HepG2 (cell line): ENCODE measurements around the gene ZSWIM5. TPM values are rescaled to one million over a fixed set of nuclear protein-coding genes. Genes with fewer than 3 reads are reported as not detected.
A peak's percentile ranks its signal among the peaks of the same experiment; 100 is the strongest.

Source experiments
- BCL6 ChIP-seq: IDR thresholded peaks from 2 replicates; pipeline ENCODE4 v1.6.1; 2016; ENCODE audit warnings: missing genetic modification reagents, missing compliant biosample characterization
- CBFB ChIP-seq: sonication (generic); formaldehyde crosslinking; IDR thresholded peaks from 2 replicates; pipeline ENCODE4 v1.4.0; 2020; ENCODE audit warnings: missing genetic modification reagents
- GATAD2A ChIP-seq: IDR thresholded peaks from 2 replicates; pipeline ENCODE4 v1.6.1; 2016
- HIC2 ChIP-seq: sonication (generic); formaldehyde crosslinking; IDR thresholded peaks from 2 replicates; pipeline ENCODE4 v1.9.0; 2022; ENCODE audit warnings: low read depth, missing genetic modification reagents
- HMG20A ChIP-seq: IDR thresholded peaks from 2 replicates; pipeline ENCODE4 v1.6.1; 2016; ENCODE audit warnings: borderline replicate concordance
- HNF4G ChIP-seq, 2 experiments: sonication (generic) in 1 of 2; formaldehyde crosslinking in 1 of 2; IDR thresholded peaks; 2 replicates each; pipeline versions ENCODE4 v1.4.0 to v1.6.1; 2011 to 2020; ENCODE audit warnings: borderline replicate concordance in 2 of 2, low read depth in 2 of 2, mild to moderate bottlenecking in 2 of 2, low read length in 1 of 2, missing genetic modification reagents in 1 of 2, moderate library complexity in 1 of 2
- NCOA2 ChIP-seq: sonication (generic); formaldehyde crosslinking; IDR thresholded peaks from 2 replicates; pipeline ENCODE4 v1.8.0; 2022; ENCODE audit warnings: inconsistent platforms
- RBAK ChIP-seq: sonication (generic); formaldehyde crosslinking; IDR thresholded peaks from 2 replicates; pipeline ENCODE4 v1.5.1; 2020; ENCODE audit warnings: mild to moderate bottlenecking, missing genetic modification reagents
- RBM22 ChIP-seq: fragments of 200-400 bp; formaldehyde crosslinking; optimal IDR thresholded peaks from 2 replicates; pipeline ENCODE3; 2017; ENCODE audit warnings: mild to moderate bottlenecking, low read length, moderate library complexity
- REPIN1 ChIP-seq: sonication (generic); formaldehyde crosslinking; IDR thresholded peaks from 2 replicates; pipeline ENCODE4 v1.8.0; 2022; ENCODE audit warnings: missing genetic modification reagents, low read depth, mild to moderate bottlenecking, borderline replicate concordance
- SIX4 ChIP-seq: sonication (generic); formaldehyde crosslinking; IDR thresholded peaks from 2 replicates; pipeline ENCODE4 v1.4.0; 2020; ENCODE audit warnings: missing genetic modification reagents
- TARDBP ChIP-seq: sonication (generic); formaldehyde crosslinking; IDR thresholded peaks from 2 replicates; pipeline ENCODE4 v1.8.0; 2022; ENCODE audit warnings: mild to moderate bottlenecking, missing genetic modification reagents
- THAP11 ChIP-seq: IDR thresholded peaks from 2 replicates; pipeline ENCODE4 v1.6.1; 2016; ENCODE audit warnings: missing biosample characterization, missing genetic modification reagents
- TRAFD1 ChIP-seq: sonication (generic); formaldehyde crosslinking; IDR thresholded peaks from 2 replicates; pipeline ENCODE4 v1.5.1; 2020; ENCODE audit warnings: missing genetic modification reagents, mild to moderate bottlenecking, borderline replicate concordance
- ZMAT3 ChIP-seq: sonication (generic); formaldehyde crosslinking; conservative IDR thresholded peaks from 2 replicates; pipeline ENCODE4 v1.7.0; 2021; ENCODE audit warnings: missing genetic modification reagents
- ZNF232 ChIP-seq: sonication (generic); formaldehyde crosslinking; IDR thresholded peaks from 2 replicates; pipeline ENCODE4 v1.4.0; 2020; ENCODE audit warnings: missing genetic modification reagents, borderline replicate concordance
- ZNF335 ChIP-seq: sonication (generic); formaldehyde crosslinking; IDR thresholded peaks from 2 replicates; pipeline ENCODE4 v1.4.0; 2020; ENCODE audit warnings: missing genetic modification reagents
- ZNF34 ChIP-seq: sonication (generic); formaldehyde crosslinking; IDR thresholded peaks from 2 replicates; pipeline ENCODE4 v1.4.0; 2020; ENCODE audit warnings: mild to moderate bottlenecking, missing genetic modification reagents, borderline replicate concordance
- ZNF710 ChIP-seq: sonication (generic); formaldehyde crosslinking; IDR thresholded peaks from 2 replicates; pipeline ENCODE4 v1.5.0; 2020; ENCODE audit warnings: mild to moderate bottlenecking, missing genetic modification reagents, borderline replicate concordance
- polyA plus RNA-seq, 8 experiments: library from polyadenylated mRNA; depleted of rRNA in 3 of 8; stranded (reverse) in 7 of 8; unstranded in 1 of 8; fragments of >200 nt; fragmentation: Illumina TruSeq in 4 of 8; extraction: Trizol in 4 of 8; gene quantifications; 2 replicates each; pipeline versions ENCODE4 v1.2.1 to v1.2.3, GENCODE V29; 2011 to 2016; ENCODE audit warnings: low read depth in 4 of 8, missing spikeins in 1 of 8, mixed read lengths in 1 of 8; ENCODE audit not compliant: insufficient read depth in 1 of 8
- total RNA-seq, 5 experiments: library from RNA; depleted of rRNA; stranded (reverse); fragments of >200 nt; fragmentation: Illumina TruSeq; extraction: Trizol; gene quantifications; 2 replicates each; pipeline ENCODE4 v1.2.3, GENCODE V29; 2016; ENCODE audit warnings: low read depth in 1 of 5
- TF ChIP-seq, protein P1 (sequence below): IDR thresholded peaks from 2 replicates; pipeline ENCODE4 v1.6.1; 2016; ENCODE audit warnings: missing biosample characterization, missing genetic modification reagents, low read depth

ZSWIM5 gene
- total and polyA plus RNA-seq, 2 of the 13 experiments (the other 11 are each of a cell fraction or from before 2014, with no cell fraction given) = 11.0 to 20.6 TPM

- TF ChIP-seq HIC2 (CRISPR knock-in tag) (no peak), CBFB (CRISPR knock-in tag) (peak; percentile 58; the same call in 1 of the 2 replicates), HNF4G (IDR thresholded peaks at IDR 0.05; ENCODE audit: borderline replicate concordance, low read depth, low read length) (peak; percentile 25; the same call in 1 of the 2 replicates), HNF4G (CRISPR knock-in tag; IDR thresholded peaks at IDR 0.05; ENCODE audit: borderline replicate concordance, low read depth) (no peak), THAP11 (CRISPR knock-in tag) (peak; percentile 92), HMG20A (CRISPR knock-in tag) (no peak), ZNF34 (CRISPR knock-in tag) (no peak), NCOA2 (CRISPR knock-in tag) (peak; percentile 36; the same call in 1 of the 2 replicates), TARDBP (CRISPR knock-in tag) (peak; percentile 79; the same call in 1 of the 2 replicates), ZNF232 (CRISPR knock-in tag) (peak; percentile 84; the same call in 1 of the 2 replicates), ZNF335 (peak; percentile 99), RBM22 (peak; percentile 87), ZMAT3 (no peak; the same call in none of the 2 replicates), ZNF710 (CRISPR knock-in tag) (no peak), SIX4 (0 out of 2 replicates have a peak, but pooled peaks have one; percentile 41), REPIN1 (CRISPR knock-in tag) (peak; percentile 50; the same call in 1 of the 2 replicates), GATAD2A (CRISPR knock-in tag) (peak; percentile 78), BCL6 (peak; percentile 29; the same call in 1 of the 2 replicates), RBAK (CRISPR knock-in tag) (no peak), TRAFD1 (CRISPR knock-in tag) (no peak)
- TF ChIP-seq, protein P1, sequence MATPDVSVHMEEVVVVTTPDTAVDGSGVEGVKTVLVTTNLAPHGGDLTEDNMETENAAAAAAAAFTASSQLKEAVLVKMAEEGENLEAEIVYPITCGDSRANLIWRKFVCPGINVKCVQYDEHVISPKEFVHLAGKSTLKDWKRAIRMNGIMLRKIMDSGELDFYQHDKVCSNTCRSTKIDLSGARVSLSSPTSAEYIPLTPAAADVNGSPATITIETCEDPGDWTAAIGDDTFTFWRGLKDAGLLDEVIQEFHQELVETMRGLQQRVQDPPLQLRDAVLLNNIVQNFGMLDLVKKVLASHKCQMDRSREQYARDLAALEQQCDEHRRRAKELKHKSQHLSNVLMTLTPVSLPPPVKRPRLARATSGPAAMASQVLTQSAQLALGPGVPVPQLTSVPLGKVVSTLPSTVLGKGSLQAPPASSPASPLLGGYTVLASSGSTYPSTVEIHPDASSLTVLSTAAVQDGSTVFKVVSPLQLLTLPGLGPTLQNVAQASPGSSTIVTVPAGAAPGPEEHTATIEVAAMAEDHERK (CRISPR knock-in tag) = no peak
These were observed 194.4 kb downstream of the ZSWIM5 start, which contains the start of gene UROD (continued) for GRCh38 chr1:45011837-45012638.
